A549 (cell line): ENCODE results near the gene ADPRHL1. TPM values are rescaled to one million over a fixed set of nuclear protein-coding genes. Genes with fewer than 3 reads are reported as not detected.

ENCODE experiments used
- ATAC-seq, 2 experiments: fragments of 200-7000 bp in 1 of 2; fragments of >200 bp in 1 of 2; cut with Nextera tagmentation in 1 of 2; cut with Tn5 transposase in 1 of 2; 3 replicates each; pipeline versions ENCODE4 v1.8.0 to v1.9.1; 2018 to 2020; ENCODE audit warnings: mild to moderate bottlenecking in 1 of 2, moderate library complexity in 1 of 2
- CTCF ChIA-PET: fragments of 300-600 bp; sonication (Branson Sonifier 250); formaldehyde crosslinking; extraction: SDS; loops from one replicate; lab custom pipeline; 2021; ENCODE audit warnings: antibody characterized with exemption, inconsistent platforms; lab: Yijun Ruan, JAX
- POLR2A ChIA-PET: fragments of 350-600 bp; formaldehyde crosslinking; extraction: SDS; loops from one replicate; lab custom pipeline; 2021; ENCODE audit warnings: antibody characterized with exemption, inconsistent platforms; lab: Yijun Ruan, JAX
- DNase-seq, 2 experiments: peaks; one replicate each; pipeline versions ENCODE4 v3.0.0 to v3.0.0-alpha.2; 2011 to 2016; ENCODE audit warnings: low read depth in 1 of 2, low spot score in 1 of 2
- FAIRE-seq: peaks from 2 replicates; lab custom pipeline; 2011; peaks lifted over from hg19 to GRCh38; lab: Jason Lieb, UNC
- H3K27ac ChIP-seq, 2 experiments: fragments of >200 bp; sonication (Bioruptor Twin); formaldehyde crosslinking; 3 replicates each; pipeline ENCODE4 v1.5.1; 2016 to 2017
- H3K4me1 ChIP-seq: fragments of >200 bp; sonication (Bioruptor Twin); formaldehyde crosslinking; 3 replicates; pipeline ENCODE4 v1.6.1; 2016
- H3K4me2 ChIP-seq: fragments of >200 bp; sonication (Bioruptor Twin); formaldehyde crosslinking; 3 replicates; pipeline ENCODE4 v1.6.1; 2016
- H3K4me3 ChIP-seq: fragments of >200 bp; sonication (Bioruptor Twin); formaldehyde crosslinking; 3 replicates; pipeline ENCODE4 v1.5.1; 2016
- H3K9me3 ChIP-seq: fragments of >200 bp; sonication (Bioruptor Twin); formaldehyde crosslinking; 3 replicates; pipeline ENCODE4 v1.6.1; 2016
- ATOH8 ChIP-seq: fragments of 250-450 bp; sonication (Bioruptor Pico); IDR thresholded peaks from 2 replicates; pipeline ENCODE4 v1.5.0; 2020; ENCODE audit warnings: low read depth, mild to moderate bottlenecking, moderate library complexity
- BCL3 ChIP-seq: fragments of >200 bp; sonication (Bioruptor Twin); formaldehyde crosslinking; IDR thresholded peaks from 3 replicates; pipeline ENCODE4 v1.6.1; 2016
- CBX2 ChIP-seq: fragments of 200-600 bp; sonication (generic); IDR thresholded peaks from 2 replicates; pipeline ENCODE4 v1.6.1; 2016; ENCODE audit warnings: low read depth, mild to moderate bottlenecking, borderline replicate concordance
- CEBPB ChIP-seq, 2 experiments: fragments of >200 bp in 1 of 2; sonication (Bioruptor Twin) in 1 of 2; formaldehyde crosslinking in 1 of 2; IDR thresholded peaks; 2 replicates each; pipeline ENCODE4 v1.6.1; 2012 to 2016
- CHD2 ChIP-seq: fragments of 150-350 bp; IDR thresholded peaks from 2 replicates; pipeline ENCODE4 v1.6.1; 2014; ENCODE audit warnings: low read length; ENCODE audit not compliant: partially characterized antibody
- ELK1 ChIP-seq: fragments of 150-350 bp; IDR thresholded peaks from 2 replicates; pipeline ENCODE4 v1.6.1; 2014; ENCODE audit warnings: low read depth, mild to moderate bottlenecking, low read length
- EP300 ChIP-seq, 2 experiments: fragments of >200 bp; sonication (Bioruptor Twin); formaldehyde crosslinking; IDR thresholded peaks; 2 replicates in 1 of 2; 3 replicates in 1 of 2; pipeline ENCODE4 v1.6.1; 2016 to 2017
- FOSB ChIP-seq: fragments of 250-450 bp; sonication (Bioruptor Pico); IDR thresholded peaks from 2 replicates; pipeline ENCODE4 v1.5.0; 2020; ENCODE audit warnings: mild to moderate bottlenecking, moderate library complexity
- HOXA7 ChIP-seq: fragments of 250-450 bp; sonication (Bioruptor Pico); IDR thresholded peaks from 2 replicates; pipeline ENCODE4 v1.5.0; 2020; ENCODE audit warnings: mild to moderate bottlenecking, moderate library complexity
- HOXB5 ChIP-seq: fragments of 250-450 bp; sonication (Bioruptor Pico); IDR thresholded peaks from 2 replicates; pipeline ENCODE4 v1.5.0; 2020; ENCODE audit warnings: mild to moderate bottlenecking, moderate library complexity
- MAZ ChIP-seq: fragments of 150-350 bp; IDR thresholded peaks from 2 replicates; pipeline ENCODE4 v1.6.1; 2014; ENCODE audit warnings: antibody characterized with exemption, low read depth, low read length, borderline replicate concordance
- MYC ChIP-seq: IDR thresholded peaks from 2 replicates; pipeline ENCODE4 v1.6.1; 2012; ENCODE audit warnings: mild to moderate bottlenecking, inconsistent platforms, low read length, improper control_type of control experiment, borderline replicate concordance
- NFE2L2 ChIP-seq: fragments of 150-350 bp; conservative IDR thresholded peaks from 2 replicates; pipeline ENCODE4 v1.6.1; 2014; ENCODE audit warnings: low read length
- NR3C1 ChIP-seq: fragments of >200 bp; sonication (Bioruptor Twin); formaldehyde crosslinking; IDR thresholded peaks from 3 replicates; pipeline ENCODE4 v1.6.1; 2017
- POLR2A ChIP-seq: IDR thresholded peaks from 2 replicates; pipeline ENCODE4 v1.6.1; 2012; ENCODE audit warnings: mild to moderate bottlenecking, low read length
- RAD21 ChIP-seq, 2 experiments: fragments of >200 bp in 1 of 2; sonication (Bioruptor Twin) in 1 of 2; formaldehyde crosslinking in 1 of 2; IDR thresholded peaks in 1 of 2; conservative IDR thresholded peaks in 1 of 2; 2 replicates in 1 of 2; 3 replicates in 1 of 2; pipeline ENCODE4 v1.6.1; 2012 to 2018; ENCODE audit warnings: inconsistent platforms in 1 of 2
- RARB ChIP-seq: fragments of 250-450 bp; sonication (Bioruptor Pico); IDR thresholded peaks from 2 replicates; pipeline ENCODE4 v1.8.0; 2021; ENCODE audit warnings: mild to moderate bottlenecking, moderate library complexity
- RFX5 ChIP-seq: fragments of 450-650 bp; IDR thresholded peaks from 2 replicates; pipeline ENCODE4 v1.7.1; 2014; ENCODE audit warnings: antibody characterized with exemption, mild to moderate bottlenecking, moderate library complexity
- RNF2 ChIP-seq: fragments of 200-600 bp; sonication (generic); IDR thresholded peaks from 2 replicates; pipeline ENCODE4 v1.6.1; 2016; ENCODE audit warnings: low read depth, mild to moderate bottlenecking, antibody characterized with exemption, moderate library complexity, borderline replicate concordance
- TP53 ChIP-seq: fragments of 250-450 bp; sonication (Bioruptor Pico); IDR thresholded peaks from 2 replicates; pipeline ENCODE4 v1.5.0; 2021; ENCODE audit warnings: mild to moderate bottlenecking, moderate library complexity
- ZC3H11A ChIP-seq: fragments of 450-650 bp; IDR thresholded peaks from 2 replicates; pipeline ENCODE4 v1.6.1; 2014; ENCODE audit warnings: antibody characterized with exemption, mild to moderate bottlenecking
- ZFP36 ChIP-seq: fragments of 450-650 bp; IDR thresholded peaks from 2 replicates; pipeline ENCODE4 v1.6.1; 2014; ENCODE audit warnings: borderline replicate concordance; ENCODE audit not compliant: partially characterized antibody
- WGBS: methylation state at CpG from one replicate; pipeline ENCODE4 v1.1.6; 2017; ENCODE audit errors: missing lambda C conversion rate; 5-methylcytosine and 5-hydroxymethylcytosine counted together
- polyA plus RNA-seq, 4 experiments: library from polyadenylated mRNA; depleted of rRNA in 3 of 4; stranded (reverse); fragments of >200 nt; fragmentation: RNase III in 1 of 4; extraction: RNeasy Plus Mini Kit Qiagen cat#74134 plus additional on column Dnase treatment in 1 of 4; gene quantifications; 2 replicates in 3 of 4; 3 replicates in 1 of 4; pipeline ENCODE4 v1.2.3, GENCODE V29; 2011 to 2017
- TF ChIP-seq, protein P1 (sequence below): fragments of 200-600 bp; sonication (generic); IDR thresholded peaks from 2 replicates; pipeline ENCODE4 v1.6.1; 2016; ENCODE audit warnings: antibody characterized with exemption, mild to moderate bottlenecking, moderate library complexity
- TF ChIP-seq, protein P2 (sequence below): IDR thresholded peaks from 2 replicates; pipeline ENCODE4 v1.6.1; 2012; ENCODE audit warnings: low read depth, borderline replicate concordance
- TF ChIP-seq, protein P3 (sequence below): IDR thresholded peaks from 2 replicates; pipeline ENCODE4 v1.6.1; 2012
- TF ChIP-seq, protein P4 (sequence below): IDR thresholded peaks from 2 replicates; pipeline ENCODE4 v1.6.1; 2012

ADPRHL1 gene
- polyA plus RNA-seq, 2 of the 4 experiments (the other 2 are of a cell fraction): 11.0 to 11.4 TPM

GRCh38 chr13:113448885-113449692 lies 4.2 kb downstream of the ADPRHL1 start (continued):
- TF ChIP-seq, protein P1, sequence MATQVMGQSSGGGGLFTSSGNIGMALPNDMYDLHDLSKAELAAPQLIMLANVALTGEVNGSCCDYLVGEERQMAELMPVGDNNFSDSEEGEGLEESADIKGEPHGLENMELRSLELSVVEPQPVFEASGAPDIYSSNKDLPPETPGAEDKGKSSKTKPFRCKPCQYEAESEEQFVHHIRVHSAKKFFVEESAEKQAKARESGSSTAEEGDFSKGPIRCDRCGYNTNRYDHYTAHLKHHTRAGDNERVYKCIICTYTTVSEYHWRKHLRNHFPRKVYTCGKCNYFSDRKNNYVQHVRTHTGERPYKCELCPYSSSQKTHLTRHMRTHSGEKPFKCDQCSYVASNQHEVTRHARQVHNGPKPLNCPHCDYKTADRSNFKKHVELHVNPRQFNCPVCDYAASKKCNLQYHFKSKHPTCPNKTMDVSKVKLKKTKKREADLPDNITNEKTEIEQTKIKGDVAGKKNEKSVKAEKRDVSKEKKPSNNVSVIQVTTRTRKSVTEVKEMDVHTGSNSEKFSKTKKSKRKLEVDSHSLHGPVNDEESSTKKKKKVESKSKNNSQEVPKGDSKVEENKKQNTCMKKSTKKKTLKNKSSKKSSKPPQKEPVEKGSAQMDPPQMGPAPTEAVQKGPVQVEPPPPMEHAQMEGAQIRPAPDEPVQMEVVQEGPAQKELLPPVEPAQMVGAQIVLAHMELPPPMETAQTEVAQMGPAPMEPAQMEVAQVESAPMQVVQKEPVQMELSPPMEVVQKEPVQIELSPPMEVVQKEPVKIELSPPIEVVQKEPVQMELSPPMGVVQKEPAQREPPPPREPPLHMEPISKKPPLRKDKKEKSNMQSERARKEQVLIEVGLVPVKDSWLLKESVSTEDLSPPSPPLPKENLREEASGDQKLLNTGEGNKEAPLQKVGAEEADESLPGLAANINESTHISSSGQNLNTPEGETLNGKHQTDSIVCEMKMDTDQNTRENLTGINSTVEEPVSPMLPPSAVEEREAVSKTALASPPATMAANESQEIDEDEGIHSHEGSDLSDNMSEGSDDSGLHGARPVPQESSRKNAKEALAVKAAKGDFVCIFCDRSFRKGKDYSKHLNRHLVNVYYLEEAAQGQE: no peak
- TF ChIP-seq CEBPB (IDR thresholded peaks at IDR 0.05) (0 out of 4 replicates have a peak, but pooled peaks of 1 of the 2 experiments have one; percentile 13), RARB (no peak), EP300 (IDR thresholded peaks at IDR 0.05) (no peak), NFE2L2 (no peak), MAZ (peak; percentile 69; the same call in 1 of the 2 replicates), MYC (no peak; the same call in 1 of the 2 replicates), ATOH8 (CRISPR knock-in tag) (no peak), POLR2A (peak; percentile 49), RAD21 (conservative IDR thresholded peaks at IDR 0.05 in 1 of 2, IDR thresholded peaks at IDR 0.05 in 1 of 2) (no peak), RFX5 (no peak), ZFP36 (no peak), BCL3 (0 out of 3 replicates have a peak, but pooled peaks have one; percentile 27), HOXB5 (CRISPR knock-in tag) (no peak), NR3C1 (no peak), ZC3H11A (no peak)
- TF ChIP-seq, protein P2, sequence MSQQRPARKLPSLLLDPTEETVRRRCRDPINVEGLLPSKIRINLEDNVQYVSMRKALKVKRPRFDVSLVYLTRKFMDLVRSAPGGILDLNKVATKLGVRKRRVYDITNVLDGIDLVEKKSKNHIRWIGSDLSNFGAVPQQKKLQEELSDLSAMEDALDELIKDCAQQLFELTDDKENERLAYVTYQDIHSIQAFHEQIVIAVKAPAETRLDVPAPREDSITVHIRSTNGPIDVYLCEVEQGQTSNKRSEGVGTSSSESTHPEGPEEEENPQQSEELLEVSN: peak; percentile 4; the same call in 1 of the 2 replicates
- TF ChIP-seq, protein P3, sequence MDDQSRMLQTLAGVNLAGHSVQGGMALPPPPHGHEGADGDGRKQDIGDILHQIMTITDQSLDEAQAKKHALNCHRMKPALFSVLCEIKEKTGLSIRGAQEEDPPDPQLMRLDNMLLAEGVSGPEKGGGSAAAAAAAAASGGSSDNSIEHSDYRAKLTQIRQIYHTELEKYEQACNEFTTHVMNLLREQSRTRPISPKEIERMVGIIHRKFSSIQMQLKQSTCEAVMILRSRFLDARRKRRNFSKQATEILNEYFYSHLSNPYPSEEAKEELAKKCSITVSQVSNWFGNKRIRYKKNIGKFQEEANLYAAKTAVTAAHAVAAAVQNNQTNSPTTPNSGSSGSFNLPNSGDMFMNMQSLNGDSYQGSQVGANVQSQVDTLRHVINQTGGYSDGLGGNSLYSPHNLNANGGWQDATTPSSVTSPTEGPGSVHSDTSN: no peak
- TF ChIP-seq, protein P4, sequence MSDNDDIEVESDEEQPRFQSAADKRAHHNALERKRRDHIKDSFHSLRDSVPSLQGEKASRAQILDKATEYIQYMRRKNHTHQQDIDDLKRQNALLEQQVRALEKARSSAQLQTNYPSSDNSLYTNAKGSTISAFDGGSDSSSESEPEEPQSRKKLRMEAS: peak; percentile 71
- TF ChIP-seq, all 56 proteins: peak for 8

GRCh38 chr13:113448545-113448884 lies 4.8 kb downstream of the ADPRHL1 start:
- CTCF ChIA-PET: interaction anchor here (0.6 to 1.0 kb wide), 3 partner anchors 8 to 56 kb away, joined by 3 to 4 read pairs (median 3); no protein-coding TSS in a partner anchor
- ATAC-seq: peak; percentile 48 to 59
- WGBS: 3% methylated on average over 5 of the region's 6 CpGs
- Histone ChIP-seq H3K9me3 (no peaks in the 10 kb centered on the region), H3K4me2 (peak overlapping the region; percentile 89), H3K4me3 (peak overlapping the region; percentile 66), H3K27ac (peak overlapping the region; percentile 89 to 94), H3K4me1 (peaks cover 10% of the 10 kb centered on the region; the same call in 2 of the 3 replicates)
- POLR2A ChIA-PET: interaction anchor here (0.6 to 1.2 kb wide), 6 partner anchors 17 to 306 kb away, joined by 3 to 7 read pairs (median 3); partner anchors contain the start of genes CUL4A and DCUN1D2
- DNase-seq: no peak
- FAIRE-seq: no peak
- TF ChIP-seq, protein P4: no peak
- TF ChIP-seq TP53 (CRISPR knock-in tag) (no peak), NFE2L2 (no peak), BCL3 (no peak), FOSB (no peak), RARB (no peak), HOXA7 (CRISPR knock-in tag) (no peak), ELK1 (no peak), CBX2 (no peak), CHD2 (no peak), RNF2 (no peak)
